NCI-H1092 (cell line): ENCODE measurements around the gene PIP5KL1.
A peak's percentile ranks its signal among the peaks of the same experiment; 100 is the strongest.

Experiments
- DNase-seq: peaks from one replicate; lab custom pipeline; 2025; lab: John Stamatoyannopoulos, UW

PIP5KL1 gene

GRCh38 chr9:127929625-127929979, 975 bp downstream of the PIP5KL1 start:
- no peak for DNase-seq

GRCh38 chr9:127928676-127929624, 1.6 kb downstream of the PIP5KL1 start:
- no peak for DNase-seq

GRCh38 chr9:127927988-127928675, 2.4 kb downstream of the PIP5KL1 start:
- no peak for DNase-seq

- DNase-seq, result no peak
Observed at GRCh38 chr9:127927201-127927987, 3.2 kb downstream of the PIP5KL1 start.

GRCh38 chr9:127926906-127927200, 3.7 kb downstream of the PIP5KL1 start:
- no peak for DNase-seq

- no peak for DNase-seq
Observed at GRCh38 chr9:127925959-127926905, 4.3 kb downstream of the PIP5KL1 start.

- no peak for DNase-seq
Observed at GRCh38 chr9:127924736-127925444, 5.7 kb downstream of the PIP5KL1 start.

GRCh38 chr9:127923771-127924170, 6.8 kb downstream of the PIP5KL1 start:
- no peak for DNase-seq

GRCh38 chr9:127923046-127923445, 7.5 kb downstream of the PIP5KL1 start:
- no peak for DNase-seq

GRCh38 chr9:127921557-127922120, 8.9 kb downstream of the PIP5KL1 start:
- DNase-seq, result no peak

- DNase-seq, result no peak
Observed at GRCh38 chr9:127920794-127921193, 9.8 kb downstream of the PIP5KL1 start.

- DNase-seq, result no peak
Observed at GRCh38 chr9:127919253-127919815, 11.2 kb downstream of the PIP5KL1 start.

GRCh38 chr9:127918183-127919107, 12.1 kb downstream of the PIP5KL1 start:
- DNase-seq, result no peak

GRCh38 chr9:127917603-127918002, 13.0 kb downstream of the PIP5KL1 start:
- no peak for DNase-seq

- peak; percentile 88 for DNase-seq
Observed at GRCh38 chr9:127916720-127917581, 13.6 kb downstream of the PIP5KL1 start, which contains the start of gene ST6GALNAC4. TSS of gene ST6GALNAC4 (minus strand) at chr9:127917041. CDS start at chr9:127916419, 622 bp downstream.

- DNase-seq, result no peak
Observed at GRCh38 chr9:127915801-127916719, 14.5 kb downstream of the PIP5KL1 start.

GRCh38 chr9:127915325-127915752, 15.2 kb downstream of the PIP5KL1 start:
- no peak for DNase-seq
